MM.1S (cell line): ENCODE measurements around the gene GNAI2.

Experiments
- DNase-seq: peaks from one replicate; pipeline ENCODE4 v3.0.0-alpha.2; 2015
- H2AFZ ChIP-seq: fragments of 300-600 bp; sonication (generic); 2 replicates; pipeline ENCODE4 v1.6.0; 2016; ENCODE audit warnings: antibody characterized with exemption, low read length
- H3F3A ChIP-seq: fragments of 300-600 bp; sonication (generic); 2 replicates; pipeline ENCODE4 v1.6.1; 2016; ENCODE audit warnings: mild to moderate bottlenecking, antibody characterized with exemption, low read length, moderate library complexity, mixed read lengths; ENCODE audit not compliant: insufficient read depth
- H3K27ac ChIP-seq: fragments of 300-600 bp; sonication (generic); 2 replicates; pipeline ENCODE4 v1.5.1; 2016; ENCODE audit warnings: mild to moderate bottlenecking, low read length
- H3K27me3 ChIP-seq: fragments of 300-600 bp; sonication (generic); replicated peaks from 2 replicates; pipeline ENCODE4 v1.6.0; 2016; ENCODE audit warnings: low read length; ENCODE audit not compliant: insufficient read depth
- H3K36me3 ChIP-seq: fragments of 300-600 bp; sonication (generic); replicated peaks from 2 replicates; pipeline ENCODE4 v1.6.1; 2016; ENCODE audit warnings: mild to moderate bottlenecking, low read length, mixed read lengths; ENCODE audit not compliant: insufficient read depth
- H3K4me1 ChIP-seq: fragments of 300-600 bp; sonication (generic); 2 replicates; pipeline ENCODE4 v1.6.1; 2016; ENCODE audit warnings: low read length, mixed read lengths
- H3K4me2 ChIP-seq: fragments of 300-600 bp; sonication (generic); 2 replicates; pipeline ENCODE4 v1.6.0; 2016; ENCODE audit warnings: low read depth, low read length
- H3K4me3 ChIP-seq: fragments of 300-600 bp; sonication (generic); 2 replicates; pipeline ENCODE4 v1.5.1; 2016; ENCODE audit warnings: low read length, mixed read lengths
- H3K79me2 ChIP-seq: fragments of 300-600 bp; sonication (generic); 2 replicates; pipeline ENCODE4 v1.6.1; 2016; ENCODE audit warnings: mixed run types, low read length, mixed read lengths
- H3K9ac ChIP-seq: fragments of 300-600 bp; sonication (generic); 2 replicates; pipeline ENCODE4 v1.6.1; 2016; ENCODE audit warnings: low read length, mixed read lengths
- H3K9me2 ChIP-seq: fragments of 300-600 bp; sonication (generic); replicated peaks from 2 replicates; pipeline ENCODE4 v1.6.1; 2016; ENCODE audit warnings: mild to moderate bottlenecking, low read length, mixed read lengths; ENCODE audit not compliant: insufficient read depth
- H3K9me3 ChIP-seq: fragments of 300-600 bp; sonication (generic); replicated peaks from 2 replicates; pipeline ENCODE4 v1.6.1; 2016; ENCODE audit warnings: mild to moderate bottlenecking, low read length, mixed read lengths; ENCODE audit not compliant: insufficient read depth
- H4K20me1 ChIP-seq: fragments of 300-600 bp; sonication (generic); 2 replicates; pipeline ENCODE4 v1.6.1; 2016; ENCODE audit warnings: mild to moderate bottlenecking, low read length, moderate library complexity, mixed read lengths; ENCODE audit not compliant: insufficient read depth
- EZH2 ChIP-seq: fragments of 300-600 bp; sonication (generic); optimal IDR thresholded peaks from 2 replicates; pipeline ENCODE3; 2017; ENCODE audit warnings: low read depth, mild to moderate bottlenecking, antibody characterized with exemption, low read length, mixed read lengths
- EZH2phosphoT487 ChIP-seq: fragments of 300-600 bp; sonication (generic); IDR thresholded peaks from 2 replicates; pipeline ENCODE4 v1.6.1; 2018; ENCODE audit warnings: antibody characterized with exemption, low read length
- TF ChIP-seq, protein P1 (sequence below): fragments of 300-600 bp; sonication (generic); IDR thresholded peaks from 2 replicates; pipeline ENCODE4 v1.5.1; 2016; ENCODE audit warnings: antibody characterized with exemption, low read length, mixed read lengths

GNAI2 gene

DNA sequence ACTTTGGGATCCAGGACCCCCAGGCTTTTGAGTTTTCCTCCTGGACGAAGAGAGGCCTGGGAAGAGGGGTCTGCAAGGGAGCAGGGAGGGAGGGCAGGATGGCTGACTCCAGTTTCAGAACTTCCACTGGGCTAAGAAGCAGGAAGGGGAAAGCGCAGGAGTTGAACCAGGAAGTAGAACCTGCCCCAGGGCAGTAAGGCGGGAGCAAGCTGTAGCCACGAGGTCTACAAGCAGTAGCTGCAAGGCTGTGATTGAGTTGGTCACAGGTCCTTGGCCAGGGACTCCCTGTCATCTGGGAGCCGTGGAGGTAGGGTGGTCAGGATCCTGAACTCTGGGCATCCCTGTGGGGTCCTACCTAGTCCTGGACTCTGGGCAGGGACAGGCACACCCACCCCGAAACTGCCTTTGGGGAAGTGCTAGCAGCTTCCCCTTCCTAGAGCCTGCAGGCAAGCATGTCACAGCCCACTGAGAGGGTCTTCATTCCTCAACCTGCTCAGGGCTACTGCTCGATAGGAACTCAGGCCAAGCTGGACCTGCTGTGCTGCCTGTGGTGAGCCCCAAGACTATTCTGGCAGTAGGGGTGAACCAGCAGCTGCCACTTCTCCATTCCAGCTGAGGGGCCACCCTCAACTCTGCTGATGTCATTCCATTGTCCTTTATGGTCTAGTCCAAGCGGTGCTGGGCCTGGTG is 5.8 kb upstream of the GNAI2 start:
- Histone ChIP-seq H2AFZ (no peak overlapping the region), H3K9me2 (no peaks in the 10 kb centered on the region), H3K9me3 (no peaks in the 10 kb centered on the region), H3K4me2 (no peak overlapping the region), H3K4me3 (no peak overlapping the region), H3K9ac (no peak overlapping the region), H3K36me3 (no peaks in the 10 kb centered on the region), H3K79me2 (0 out of 2 replicates have a peak, but pooled peaks cover 9% of the 10 kb centered on the region), H3K27ac (no peak overlapping the region), H3F3A (peaks cover 5% of the 10 kb centered on the region; the same call in 1 of the 2 replicates), H3K27me3 (peaks cover 4% of the 10 kb centered on the region; the same call in 1 of the 2 replicates), H4K20me1 (no peaks in the 10 kb centered on the region), H3K4me1 (peaks cover 8% of the 10 kb centered on the region)
- no peak for TF ChIP-seq EZH2phosphoT487
- TF ChIP-seq, protein P1, sequence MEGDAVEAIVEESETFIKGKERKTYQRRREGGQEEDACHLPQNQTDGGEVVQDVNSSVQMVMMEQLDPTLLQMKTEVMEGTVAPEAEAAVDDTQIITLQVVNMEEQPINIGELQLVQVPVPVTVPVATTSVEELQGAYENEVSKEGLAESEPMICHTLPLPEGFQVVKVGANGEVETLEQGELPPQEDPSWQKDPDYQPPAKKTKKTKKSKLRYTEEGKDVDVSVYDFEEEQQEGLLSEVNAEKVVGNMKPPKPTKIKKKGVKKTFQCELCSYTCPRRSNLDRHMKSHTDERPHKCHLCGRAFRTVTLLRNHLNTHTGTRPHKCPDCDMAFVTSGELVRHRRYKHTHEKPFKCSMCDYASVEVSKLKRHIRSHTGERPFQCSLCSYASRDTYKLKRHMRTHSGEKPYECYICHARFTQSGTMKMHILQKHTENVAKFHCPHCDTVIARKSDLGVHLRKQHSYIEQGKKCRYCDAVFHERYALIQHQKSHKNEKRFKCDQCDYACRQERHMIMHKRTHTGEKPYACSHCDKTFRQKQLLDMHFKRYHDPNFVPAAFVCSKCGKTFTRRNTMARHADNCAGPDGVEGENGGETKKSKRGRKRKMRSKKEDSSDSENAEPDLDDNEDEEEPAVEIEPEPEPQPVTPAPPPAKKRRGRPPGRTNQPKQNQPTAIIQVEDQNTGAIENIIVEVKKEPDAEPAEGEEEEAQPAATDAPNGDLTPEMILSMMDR = no peak
- no peak for TF ChIP-seq EZH2
- no peak for DNase-seq

DNA sequence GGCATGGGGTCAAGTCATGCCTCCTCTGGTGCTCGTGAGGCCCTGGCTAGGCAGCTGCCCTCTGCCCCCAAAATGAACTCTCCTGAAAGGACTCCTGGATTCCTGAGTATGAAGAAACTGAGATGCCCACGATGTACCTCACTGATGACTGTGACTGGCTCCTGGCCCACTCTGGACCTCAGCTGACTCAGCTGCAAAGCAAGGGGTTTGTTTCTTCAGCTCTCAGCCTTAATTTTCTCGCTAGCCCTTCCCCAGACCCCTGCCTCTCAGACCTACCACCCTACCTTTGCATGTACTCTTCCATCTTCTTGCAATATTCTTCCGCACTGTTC is 5.2 kb upstream of the GNAI2 start:
- Histone ChIP-seq H3K27me3 (no peaks in the 10 kb centered on the region), H3K4me3 (no peak overlapping the region), H3F3A (peaks cover 5% of the 10 kb centered on the region; the same call in 1 of the 2 replicates), H3K79me2 (0 out of 2 replicates have a peak, but pooled peaks cover 9% of the 10 kb centered on the region), H4K20me1 (no peaks in the 10 kb centered on the region), H3K9me2 (no peaks in the 10 kb centered on the region), H3K4me1 (peaks cover 8% of the 10 kb centered on the region), H3K9me3 (no peaks in the 10 kb centered on the region), H3K9ac (no peak overlapping the region), H3K36me3 (no peaks in the 10 kb centered on the region), H3K4me2 (no peak overlapping the region), H3K27ac (no peak overlapping the region), H2AFZ (no peak overlapping the region)
- TF ChIP-seq, protein P1 = no peak
- no peak for TF ChIP-seq EZH2phosphoT487
- no peak for TF ChIP-seq EZH2
- no peak for DNase-seq

DNA sequence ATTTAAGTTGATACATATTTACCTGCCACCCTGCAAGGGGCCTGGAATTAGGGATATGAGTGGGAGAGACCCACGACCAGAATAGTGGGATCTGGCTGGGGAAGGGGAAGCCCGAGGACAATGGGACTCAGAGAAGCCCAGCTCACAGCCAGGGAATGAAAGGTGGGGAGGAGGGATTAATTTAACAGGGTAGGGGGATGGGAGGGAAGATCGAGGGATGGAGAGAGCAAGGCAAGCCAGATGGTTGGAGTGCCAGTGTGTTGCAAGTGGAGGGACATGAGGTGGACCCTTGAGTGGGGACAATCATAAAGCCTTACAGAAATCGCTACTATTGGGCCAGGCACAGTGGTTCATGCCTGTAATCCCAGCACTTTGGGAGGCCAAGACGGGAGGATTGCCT is 4.4 kb upstream of the GNAI2 start:
- no peak for DNase-seq
- no peaks in the 10 kb centered on the region for H3K9me2 ChIP-seq
- peaks cover 8% of the 10 kb centered on the region for H3K4me1 ChIP-seq
- H3K27ac ChIP-seq = no peak overlapping the region
- no peaks in the 10 kb centered on the region for H3K9me3 ChIP-seq
- TF ChIP-seq, protein P1 = no peak
- TF ChIP-seq EZH2 (no peak), EZH2phosphoT487 (no peak)
- H3K4me2 ChIP-seq = no peak overlapping the region
- peaks cover 13% of the 10 kb centered on the region for H3K79me2 ChIP-seq
- H3K36me3 ChIP-seq = no peaks in the 10 kb centered on the region
- H4K20me1 ChIP-seq = no peaks in the 10 kb centered on the region
- peaks cover 5% of the 10 kb centered on the region; the same call in 1 of the 2 replicates for H3F3A ChIP-seq
- no peak overlapping the region for H3K4me3 ChIP-seq
- no peaks in the 10 kb centered on the region for H3K27me3 ChIP-seq
- no peak overlapping the region for H2AFZ ChIP-seq
- H3K9ac ChIP-seq = no peak overlapping the region
